ENCODE data around the gene CWC22. TPM values are rescaled to one million over a fixed set of nuclear protein-coding genes. Genes with fewer than 3 reads are reported as not detected.

The CWC22 gene
- total RNA-seq, 2 donors from 2014 or later, result 16.3 to 17.8 TPM

GRCh38 chr2:180004731-180005130, 2.4 kb downstream of the CWC22 start:
- intact Hi-C loops (cut with DNase I), result no loop called here
- TF ChIP-seq POLR2A (IDR thresholded peaks at IDR 0.05) (no peak), CTCF (IDR thresholded peaks at IDR 0.05) (no peak), POLR2AphosphoS5 (IDR thresholded peaks at IDR 0.05) (no peak)
- DNase-seq (ENCODE audit: low spot score), result no peak
- no peaks in the 10 kb centered on the region for H3K9me3 ChIP-seq
- H3K4me1 ChIP-seq (replicated peaks), result no peaks in the 10 kb centered on the region
- no peak overlapping the region for H3K27ac ChIP-seq
- WGBS, result 88% methylated on average over 5 of the region's 5 CpGs
- H3K4me3 ChIP-seq, result no peak overlapping the region
- H3K36me3 ChIP-seq, result no peaks in the 10 kb centered on the region
- no peaks in the 10 kb centered on the region for H3K27me3 ChIP-seq (replicated peaks; ENCODE audit: insufficient read depth)

GRCh38 chr2:180003559-180003958, 3.5 kb downstream of the CWC22 start:
- H3K27me3 ChIP-seq (replicated peaks; ENCODE audit: insufficient read depth), result no peaks in the 10 kb centered on the region
- 86% methylated on average over 2 of the region's 2 CpGs for WGBS
- intact Hi-C loops (cut with DNase I), result no loop called here

GRCh38 chr2:180003073-180003472, 4.0 kb downstream of the CWC22 start:
- Histone ChIP-seq H3K27ac (no peak overlapping the region), H3K4me3 (no peak overlapping the region), H3K27me3 (replicated peaks; ENCODE audit: insufficient read depth) (no peaks in the 10 kb centered on the region), H3K4me1 (replicated peaks) (no peaks in the 10 kb centered on the region), H3K36me3 (no peaks in the 10 kb centered on the region), H3K9me3 (no peaks in the 10 kb centered on the region)
- 93% methylated on average over 1 of the region's 1 CpG for WGBS
- no peak for DNase-seq (ENCODE audit: low spot score)
- TF ChIP-seq POLR2AphosphoS5 (IDR thresholded peaks at IDR 0.05), result no peak
- TF ChIP-seq CTCF (IDR thresholded peaks at IDR 0.05), result no peak
- no peak for TF ChIP-seq POLR2A (IDR thresholded peaks at IDR 0.05)
- intact Hi-C loops (cut with DNase I), result no loop called here

More at GRCh38 chr2:180003559-180003958, 3.5 kb downstream of the CWC22 start:
- H3K36me3 ChIP-seq, result no peaks in the 10 kb centered on the region
- no peak for TF ChIP-seq POLR2A (IDR thresholded peaks at IDR 0.05)
- TF ChIP-seq POLR2AphosphoS5 (IDR thresholded peaks at IDR 0.05), result no peak
- no peak for TF ChIP-seq CTCF (IDR thresholded peaks at IDR 0.05)
- no peak overlapping the region for H3K4me3 ChIP-seq
- H3K27ac ChIP-seq, result no peak overlapping the region
- no peaks in the 10 kb centered on the region for H3K4me1 ChIP-seq (replicated peaks)
- no peaks in the 10 kb centered on the region for H3K9me3 ChIP-seq
- DNase-seq (ENCODE audit: low spot score), result no peak

DNA sequence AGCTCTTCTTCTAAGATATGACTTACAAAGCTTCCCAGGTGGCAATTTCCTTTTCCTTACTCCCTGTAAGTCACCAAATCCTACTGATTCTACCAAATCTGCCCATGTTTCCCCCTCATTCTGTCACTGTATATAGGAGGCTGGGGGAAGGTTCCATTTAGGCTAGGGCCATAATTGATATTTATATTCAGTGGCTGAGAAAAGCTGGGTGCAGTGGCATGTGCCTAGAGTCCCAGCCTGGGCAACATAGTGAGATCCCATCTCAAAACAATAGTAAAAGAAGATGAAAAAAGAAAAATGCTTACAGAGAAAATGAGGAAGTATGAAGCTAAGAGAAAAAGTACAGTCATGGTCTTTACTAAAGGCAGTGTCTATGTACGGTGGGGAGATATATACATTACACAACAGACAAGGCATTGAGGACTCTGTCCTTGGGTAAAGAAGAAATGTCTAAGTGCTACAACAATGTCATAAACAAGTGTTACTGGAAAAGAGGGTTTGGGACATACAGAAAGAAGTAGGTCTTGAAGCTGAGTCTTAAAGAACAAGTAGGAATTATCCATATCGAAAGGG, 4.8 kb downstream of the CWC22 start:
- intact Hi-C loops (cut with DNase I), result no loop called here
- Histone ChIP-seq H3K36me3 (no peaks in the 10 kb centered on the region), H3K4me1 (replicated peaks) (no peaks in the 10 kb centered on the region), H3K4me3 (no peak overlapping the region), H3K27ac (no peak overlapping the region), H3K9me3 (no peaks in the 10 kb centered on the region), H3K27me3 (replicated peaks; ENCODE audit: insufficient read depth) (no peaks in the 10 kb centered on the region)
- no peak for DNase-seq (ENCODE audit: low spot score)
- whole genome bisulfite sequencing, result 94% methylated on average over 2 of the region's 2 CpGs
- no peak for TF ChIP-seq POLR2A (IDR thresholded peaks at IDR 0.05)
- no peak for TF ChIP-seq CTCF (IDR thresholded peaks at IDR 0.05)
- TF ChIP-seq POLR2AphosphoS5 (IDR thresholded peaks at IDR 0.05), result no peak

DNA sequence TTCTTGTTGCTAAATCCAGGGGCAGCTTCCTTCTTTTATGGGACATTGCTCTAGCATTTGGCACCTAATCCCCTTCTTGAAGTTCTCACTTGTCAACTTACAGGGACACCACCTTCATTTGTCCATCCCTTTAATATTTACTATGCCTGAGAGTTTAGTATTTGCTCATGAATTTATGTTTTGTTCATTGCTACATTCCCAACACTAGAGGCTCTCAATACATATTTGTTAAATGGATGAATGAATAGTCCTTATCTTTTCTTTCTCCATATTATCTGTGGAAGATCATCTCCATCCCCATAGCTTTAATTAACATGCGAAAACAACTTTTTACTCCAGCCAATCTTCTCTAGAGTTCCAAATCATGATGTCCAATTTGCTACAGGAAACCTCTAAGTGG, 5.4 kb downstream of the CWC22 start:
- DNase-seq (ENCODE audit: low spot score), result no peak
- no peak for TF ChIP-seq POLR2A (IDR thresholded peaks at IDR 0.05)
- no peak for TF ChIP-seq CTCF (IDR thresholded peaks at IDR 0.05)
- TF ChIP-seq POLR2AphosphoS5 (IDR thresholded peaks at IDR 0.05), result no peak
- WGBS, result 97% methylated on average over 1 of the region's 1 CpG
- Histone ChIP-seq H3K36me3 (no peaks in the 10 kb centered on the region), H3K4me1 (replicated peaks) (no peaks in the 10 kb centered on the region), H3K4me3 (no peak overlapping the region), H3K27ac (no peak overlapping the region), H3K27me3 (replicated peaks; ENCODE audit: insufficient read depth) (no peaks in the 10 kb centered on the region), H3K9me3 (no peaks in the 10 kb centered on the region)
- intact Hi-C loops (cut with DNase I), result no loop called here

Measured in prostate gland (tissue), 2 donors.